Measurements from ENCODE around the gene ZIC1. TPM values are rescaled to one million over a fixed set of nuclear protein-coding genes. Genes with fewer than 3 reads are reported as not detected.
A peak's percentile ranks its signal among the peaks of the same experiment; 100 is the strongest.

Gene ZIC1
- total RNA-seq, 1 experiment from 2014 or later, result not detected

DNA sequence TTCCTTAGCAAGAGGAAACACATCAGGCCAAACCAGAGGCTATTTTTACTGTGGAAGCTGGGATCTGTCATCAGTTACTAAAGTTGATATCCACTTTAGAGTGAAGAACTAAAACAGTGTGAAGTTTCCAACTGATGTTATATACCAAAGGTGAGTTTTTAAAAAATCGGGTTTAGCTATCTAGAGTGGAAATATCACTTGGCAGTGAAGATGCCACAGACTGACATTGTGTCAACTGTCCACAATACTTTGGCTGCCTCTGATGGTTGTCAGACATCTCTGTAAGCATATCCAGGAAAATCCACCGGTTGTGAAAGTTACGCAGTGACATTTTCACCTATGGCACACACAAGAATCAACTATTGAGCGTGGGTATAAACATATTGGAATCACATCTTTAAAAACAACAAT, 9.2 kb downstream of the ZIC1 start:
- H3K36me3 ChIP-seq (ENCODE audit: low read depth), result no peaks in the 10 kb centered on the region
- no peak overlapping the region for H3K4me2 ChIP-seq
- no peak for DNase-seq
- no peaks in the 10 kb centered on the region for H3K79me2 ChIP-seq (ENCODE audit: low read depth)
- H3K27me3 ChIP-seq (ENCODE audit: insufficient read depth, low read depth), result no peaks in the 10 kb centered on the region
- TF ChIP-seq, protein P1, sequence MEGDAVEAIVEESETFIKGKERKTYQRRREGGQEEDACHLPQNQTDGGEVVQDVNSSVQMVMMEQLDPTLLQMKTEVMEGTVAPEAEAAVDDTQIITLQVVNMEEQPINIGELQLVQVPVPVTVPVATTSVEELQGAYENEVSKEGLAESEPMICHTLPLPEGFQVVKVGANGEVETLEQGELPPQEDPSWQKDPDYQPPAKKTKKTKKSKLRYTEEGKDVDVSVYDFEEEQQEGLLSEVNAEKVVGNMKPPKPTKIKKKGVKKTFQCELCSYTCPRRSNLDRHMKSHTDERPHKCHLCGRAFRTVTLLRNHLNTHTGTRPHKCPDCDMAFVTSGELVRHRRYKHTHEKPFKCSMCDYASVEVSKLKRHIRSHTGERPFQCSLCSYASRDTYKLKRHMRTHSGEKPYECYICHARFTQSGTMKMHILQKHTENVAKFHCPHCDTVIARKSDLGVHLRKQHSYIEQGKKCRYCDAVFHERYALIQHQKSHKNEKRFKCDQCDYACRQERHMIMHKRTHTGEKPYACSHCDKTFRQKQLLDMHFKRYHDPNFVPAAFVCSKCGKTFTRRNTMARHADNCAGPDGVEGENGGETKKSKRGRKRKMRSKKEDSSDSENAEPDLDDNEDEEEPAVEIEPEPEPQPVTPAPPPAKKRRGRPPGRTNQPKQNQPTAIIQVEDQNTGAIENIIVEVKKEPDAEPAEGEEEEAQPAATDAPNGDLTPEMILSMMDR (conservative IDR thresholded peaks at IDR 0.05), result no peak
- TF ChIP-seq EZH2 (IDR thresholded peaks at IDR 0.05; ENCODE audit: low read depth), result no peak
- H3K4me3 ChIP-seq, result no peak overlapping the region
- no peaks in the 10 kb centered on the region for H3K9me3 ChIP-seq (ENCODE audit: insufficient read depth, low read depth)
- no peaks in the 10 kb centered on the region for H3K9me2 ChIP-seq (ENCODE audit: insufficient read depth)
- H3F3A ChIP-seq (ENCODE audit: insufficient read depth, low read depth), result no peaks in the 10 kb centered on the region
- H2AFZ ChIP-seq, result no peak overlapping the region
- no peaks in the 10 kb centered on the region for H3K4me1 ChIP-seq (replicated peaks; ENCODE audit: insufficient read depth)
- H3K27ac ChIP-seq, result no peak overlapping the region
- no TSS peak for BruUV-seq (replicated peaks)
- CTCF ChIA-PET, result no interaction called here
- no peaks in the 10 kb centered on the region for H4K20me1 ChIP-seq (ENCODE audit: insufficient read depth)
- POLR2A ChIA-PET (ENCODE audit: unreplicated experiment), result no interaction called here
- intact Hi-C loops (cut with micrococcal nuclease; ENCODE audit: unreplicated experiment), result no loop called here

DNA sequence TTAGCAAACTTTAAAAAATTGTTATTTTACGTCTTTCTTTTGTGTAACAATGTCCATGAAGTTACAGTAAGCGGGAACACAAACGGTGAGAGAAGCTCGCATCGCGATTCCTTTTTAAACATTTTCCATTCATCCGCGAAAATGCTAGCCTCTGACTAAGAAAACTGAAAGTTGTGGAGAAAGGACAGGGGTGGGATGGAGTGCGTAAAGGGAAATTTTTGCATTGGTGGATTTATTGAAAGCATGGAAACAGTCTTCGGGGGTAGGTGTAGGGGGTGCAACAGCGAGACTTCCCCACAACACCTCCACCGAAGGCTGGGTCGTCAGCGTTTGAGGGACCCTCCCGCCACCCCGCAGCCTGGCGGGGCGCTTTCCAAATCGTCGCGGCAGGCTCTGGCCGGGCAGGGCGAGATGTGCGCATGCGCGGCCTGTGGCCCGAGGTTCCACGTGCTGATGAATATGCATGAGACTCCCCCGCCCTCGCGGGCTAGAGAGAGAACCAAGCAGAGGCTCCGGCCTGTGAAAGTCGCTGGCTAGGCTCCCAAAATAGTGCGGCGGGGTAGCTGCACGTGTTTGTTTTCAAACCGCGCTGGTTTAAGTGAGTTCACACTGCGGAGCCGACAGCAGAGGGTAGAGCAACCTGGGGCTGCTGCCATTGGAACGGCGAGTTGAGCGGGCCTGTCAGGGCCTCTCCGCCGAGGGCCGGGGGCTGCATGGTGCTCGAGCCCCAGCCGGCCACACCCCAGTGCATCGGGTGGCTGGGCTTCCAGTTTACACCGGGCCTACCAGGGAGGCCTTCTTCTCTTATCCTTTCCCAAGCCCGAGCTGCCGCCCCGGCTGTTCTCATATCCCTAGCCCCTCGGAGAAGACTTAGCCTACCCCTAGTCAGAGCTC, 9.9 kb downstream of the ZIC1 start:
- DNase-seq, result peak in 1 of 2 experiments; percentile 33
- intact Hi-C loops (cut with micrococcal nuclease; ENCODE audit: unreplicated experiment), result no loop called here
- Histone ChIP-seq H3K4me1 (replicated peaks; ENCODE audit: insufficient read depth) (no peaks in the 10 kb centered on the region), H3K4me3 (no peak overlapping the region), H4K20me1 (ENCODE audit: insufficient read depth) (no peaks in the 10 kb centered on the region), H3K9me3 (ENCODE audit: insufficient read depth, low read depth) (no peaks in the 10 kb centered on the region), H3F3A (ENCODE audit: insufficient read depth, low read depth) (no peaks in the 10 kb centered on the region), H3K27ac (no peak overlapping the region), H3K27me3 (ENCODE audit: insufficient read depth, low read depth) (no peaks in the 10 kb centered on the region), H3K9me2 (ENCODE audit: insufficient read depth) (no peaks in the 10 kb centered on the region), H2AFZ (no peak overlapping the region), H3K79me2 (ENCODE audit: low read depth) (no peaks in the 10 kb centered on the region), H3K36me3 (ENCODE audit: low read depth) (no peaks in the 10 kb centered on the region), H3K4me2 (no peak overlapping the region; the same call in 1 of the 2 replicates)
- ChIA-PET CTCF (no interaction called here), POLR2A (ENCODE audit: unreplicated experiment) (no interaction called here)
- no peak for TF ChIP-seq EZH2 (IDR thresholded peaks at IDR 0.05; ENCODE audit: low read depth)
- TF ChIP-seq, protein P1 (conservative IDR thresholded peaks at IDR 0.05), result no peak
- no TSS peak for BruUV-seq (replicated peaks)

DNA sequence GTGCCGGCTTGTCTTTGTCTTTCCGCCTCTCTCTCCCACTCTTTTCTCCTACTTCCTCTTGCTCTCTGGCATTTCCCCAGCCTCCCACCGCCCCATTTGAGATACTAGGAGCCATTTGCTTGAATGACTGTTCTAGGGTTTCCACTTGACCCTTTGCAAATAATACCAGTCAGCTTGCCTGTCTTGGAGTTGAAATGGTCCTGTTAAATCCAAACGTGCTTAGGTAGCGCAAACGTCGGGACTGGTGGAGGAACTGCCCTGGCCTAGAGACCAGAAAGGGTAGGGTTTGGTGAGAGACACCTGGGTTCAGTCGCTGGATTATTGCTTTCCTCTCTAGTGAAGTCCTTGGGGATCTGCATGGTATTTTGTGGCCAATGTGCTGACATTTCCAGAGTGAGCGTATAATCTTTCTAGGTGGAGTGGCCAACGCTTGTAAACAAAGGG, 10.6 kb downstream of the ZIC1 start:
- no peaks in the 10 kb centered on the region for H3K27me3 ChIP-seq (ENCODE audit: insufficient read depth, low read depth)
- CTCF ChIA-PET, result no interaction called here

More for the DNA sequence above, 10.6 kb downstream of the ZIC1 start:
- Histone ChIP-seq H3K36me3 (ENCODE audit: low read depth) (no peaks in the 10 kb centered on the region), H3F3A (ENCODE audit: insufficient read depth, low read depth) (no peaks in the 10 kb centered on the region), H3K4me3 (no peak overlapping the region), H3K9me2 (ENCODE audit: insufficient read depth) (no peaks in the 10 kb centered on the region), H3K27ac (no peak overlapping the region), H3K9me3 (ENCODE audit: insufficient read depth, low read depth) (no peaks in the 10 kb centered on the region), H4K20me1 (ENCODE audit: insufficient read depth) (no peaks in the 10 kb centered on the region), H3K4me1 (replicated peaks; ENCODE audit: insufficient read depth) (no peaks in the 10 kb centered on the region), H3K4me2 (no peak overlapping the region), H3K79me2 (ENCODE audit: low read depth) (no peaks in the 10 kb centered on the region), H2AFZ (no peak overlapping the region)
- intact Hi-C loops (cut with micrococcal nuclease; ENCODE audit: unreplicated experiment), result no loop called here
- POLR2A ChIA-PET (ENCODE audit: unreplicated experiment), result no interaction called here
- BruUV-seq (replicated peaks), result no TSS peak
- no peak for TF ChIP-seq EZH2 (IDR thresholded peaks at IDR 0.05; ENCODE audit: low read depth)
- TF ChIP-seq, protein P1 (conservative IDR thresholded peaks at IDR 0.05), result no peak
- DNase-seq, result no peak

All from PC-9 (cell line).